Right kidney (tissue), 9 donors: ENCODE data around the gene SCD.
"Not testable (repeated sequence)": the region's sequence is repeated elsewhere in the genome, so short reads cannot be mapped to it uniquely, and the experiment has no call there.

Experiments
- DNase-seq: peaks from one replicate; pipeline ENCODE4 v3.0.0-alpha.2; 2016
- long read RNA-seq, 8 donors: transcript quantifications; one replicate each; lab custom pipeline, GENCODE V29; 2026

SCD gene
- long read RNA-seq, donor 1, full-length matches to known transcripts, result 2 of 2 reads
- long read RNA-seq, donor 1, partial matches to known transcripts, result 0 of 2 reads
- long read RNA-seq, donor 1, other reads (novel, unspliced or antisense), result 0 of 2 reads
- long read RNA-seq, donor 2, full-length matches to known transcripts, result 1 of 1 reads
- long read RNA-seq, donor 2, partial matches to known transcripts, result 0 of 1 reads
- long read RNA-seq, donor 2, other reads (novel, unspliced or antisense), result 0 of 1 reads
- long read RNA-seq, donor 3, full-length matches to known transcripts, result 12 of 12 reads
- long read RNA-seq, donor 3, partial matches to known transcripts, result 0 of 12 reads
- long read RNA-seq, donor 3, other reads (novel, unspliced or antisense), result 0 of 12 reads
- long read RNA-seq, donor 4, full-length matches to known transcripts, result 2 of 2 reads
- long read RNA-seq, donor 4, partial matches to known transcripts, result 0 of 2 reads
- long read RNA-seq, donor 4, other reads (novel, unspliced or antisense), result 0 of 2 reads
- long read RNA-seq, donor 5, full-length matches to known transcripts, result 4 of 4 reads
- long read RNA-seq, donor 5, partial matches to known transcripts, result 0 of 4 reads
- long read RNA-seq, donor 5, other reads (novel, unspliced or antisense), result 0 of 4 reads
- long read RNA-seq, donor 6, full-length matches to known transcripts, result 6 of 11 reads
- long read RNA-seq, donor 6, partial matches to known transcripts, result 5 of 11 reads
- long read RNA-seq, donor 6, other reads (novel, unspliced or antisense), result 0 of 11 reads
- long read RNA-seq, donor 7, full-length matches to known transcripts, result 8 of 22 reads
- long read RNA-seq, donor 7, partial matches to known transcripts, result 14 of 22 reads
- long read RNA-seq, donor 7, other reads (novel, unspliced or antisense), result 0 of 22 reads
- long read RNA-seq, donor 8, full-length matches to known transcripts, result 7 of 7 reads
- long read RNA-seq, donor 8, partial matches to known transcripts, result 0 of 7 reads
- long read RNA-seq, donor 8, other reads (novel, unspliced or antisense), result 0 of 7 reads

- peak; percentile 86 for DNase-seq
These were observed at the start of gene SCD for GRCh38 chr10:100346765-100347567. SCD (plus strand) TSS chr10:100347233; CDS start chr10:100347505, 272 bp downstream.

DNA sequence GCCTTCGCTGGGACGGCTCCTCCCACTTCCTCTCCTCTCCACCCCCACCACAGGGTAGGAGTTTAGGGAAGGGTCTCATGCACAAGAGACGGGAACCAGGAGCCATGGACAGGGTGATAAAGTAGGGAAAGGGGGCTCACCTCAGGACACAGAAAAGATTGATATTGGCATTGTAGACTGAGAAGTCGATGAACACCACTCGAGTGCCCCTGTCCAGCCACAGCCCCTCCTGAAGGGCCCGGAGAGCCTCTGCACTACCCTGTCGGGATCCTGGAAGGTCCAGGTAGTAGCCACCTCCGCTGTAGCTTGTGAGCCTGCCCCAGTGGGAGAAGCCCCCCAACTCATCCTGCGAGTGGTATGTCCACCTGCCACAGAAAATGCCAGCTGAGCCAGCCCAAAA lies 49.8 kb upstream of the SCD start:
- no peak for DNase-seq

GRCh38 chr10:100301123-100301522 lies 45.9 kb upstream of the SCD start:
- DNase-seq, result not testable (repeated sequence)

GRCh38 chr10:100303724-100304319 lies 43.2 kb upstream of the SCD start:
- no peak for DNase-seq

DNA sequence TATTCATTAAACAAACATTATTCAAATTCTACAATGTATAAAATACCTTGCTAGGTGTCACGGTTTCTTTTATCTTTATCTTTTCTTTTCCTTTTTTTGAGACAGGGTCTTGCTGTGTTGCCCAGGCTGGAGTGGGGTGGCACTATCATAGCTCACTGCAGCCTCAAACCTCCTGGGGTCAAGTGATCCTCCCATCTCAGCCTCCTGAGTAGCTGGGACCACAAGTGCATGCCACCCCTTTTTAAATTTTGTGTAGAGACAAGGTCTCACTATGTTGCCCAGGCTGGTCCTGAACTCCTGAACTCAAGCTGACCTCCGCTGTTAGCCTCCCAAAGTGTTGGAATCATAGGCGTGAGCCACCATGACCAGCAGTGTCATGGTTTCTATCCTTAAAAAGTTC lies 42.6 kb upstream of the SCD start:
- no peak for DNase-seq

DNA sequence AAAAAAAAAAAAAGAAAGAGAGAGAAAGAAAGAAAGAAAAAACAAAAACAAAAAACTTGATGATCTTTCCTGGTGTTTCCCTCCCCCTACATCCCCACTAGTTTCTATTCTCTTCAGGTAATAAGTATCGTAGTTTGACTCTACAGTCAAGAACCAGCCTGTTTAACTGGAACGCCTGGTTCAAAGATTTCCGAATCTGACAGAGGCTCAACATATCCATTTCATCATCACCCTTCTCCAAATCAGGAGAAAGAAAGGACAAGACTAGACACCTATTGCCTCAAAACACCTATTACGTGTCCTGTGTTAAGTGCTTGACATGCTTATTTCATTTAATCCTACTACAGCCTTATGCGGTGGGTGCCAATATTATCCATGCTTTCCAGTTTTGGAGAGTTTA lies 40.2 kb upstream of the SCD start:
- DNase-seq, result no peak

DNA sequence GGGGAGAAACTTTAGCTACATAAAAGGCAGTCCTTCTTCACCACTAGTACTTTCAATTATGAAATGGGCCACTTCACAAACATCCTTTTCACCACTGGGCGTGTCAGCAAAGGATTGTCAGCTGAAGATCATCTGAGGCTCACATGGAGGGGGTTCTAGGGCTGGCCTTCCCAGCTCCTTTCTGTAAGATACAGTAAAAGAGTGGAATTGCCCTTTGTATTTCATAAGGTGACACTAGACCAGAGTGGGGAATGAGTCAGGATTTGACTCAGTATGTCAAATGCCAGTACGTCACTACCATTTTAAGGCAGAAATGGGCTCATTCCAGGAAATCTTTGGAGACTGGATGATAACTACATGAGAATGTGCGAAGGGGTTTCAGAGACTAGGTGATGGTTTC lies 39.3 kb upstream of the SCD start:
- no peak for DNase-seq

DNA sequence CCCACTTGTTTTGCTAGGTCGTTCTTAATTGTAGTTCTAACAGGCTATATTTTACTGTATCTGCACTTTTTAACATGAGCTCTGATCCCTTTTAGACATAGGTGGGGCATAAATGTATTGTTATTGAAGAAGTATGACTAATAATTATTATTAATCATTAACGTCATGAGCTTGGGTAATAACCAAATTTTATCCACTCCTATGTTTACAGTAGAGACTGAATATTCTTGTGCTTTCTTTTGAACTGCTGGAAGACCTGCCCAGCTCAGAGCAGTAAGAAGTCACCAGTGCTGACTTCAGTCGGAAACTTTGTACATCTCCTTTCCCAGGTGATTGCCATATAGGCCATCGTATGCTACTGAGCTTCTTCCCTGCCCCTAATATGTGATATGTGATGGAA lies 35.7 kb upstream of the SCD start:
- no peak for DNase-seq

DNA sequence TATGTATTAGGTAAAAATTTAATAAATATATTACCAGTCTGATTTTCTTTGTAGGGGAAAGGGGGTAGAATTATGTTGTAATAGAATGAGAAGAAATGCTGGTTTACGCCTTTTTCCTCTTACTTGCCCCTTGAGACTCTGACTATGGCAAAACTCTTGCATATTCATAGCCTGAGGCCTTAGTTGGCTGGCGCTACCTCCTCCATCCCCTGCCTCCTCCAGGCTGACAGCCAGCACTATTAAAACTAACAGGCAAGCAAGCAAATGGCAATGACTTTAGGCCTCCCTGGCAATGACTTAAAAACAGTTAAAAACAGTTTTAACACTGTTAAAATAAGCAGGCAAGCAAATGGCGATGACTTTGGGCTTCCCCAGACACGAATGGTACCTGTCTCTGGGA lies 31.4 kb upstream of the SCD start:
- DNase-seq, result no peak

- DNase-seq, result no peak
These were observed 28.8 kb upstream of the SCD start for GRCh38 chr10:100318207-100318606.

GRCh38 chr10:100319707-100320402 lies 27.2 kb upstream of the SCD start:
- DNase-seq, result no peak

- DNase-seq, result no peak
These were observed 21.9 kb upstream of the SCD start for GRCh38 chr10:100325158-100325557.

DNA sequence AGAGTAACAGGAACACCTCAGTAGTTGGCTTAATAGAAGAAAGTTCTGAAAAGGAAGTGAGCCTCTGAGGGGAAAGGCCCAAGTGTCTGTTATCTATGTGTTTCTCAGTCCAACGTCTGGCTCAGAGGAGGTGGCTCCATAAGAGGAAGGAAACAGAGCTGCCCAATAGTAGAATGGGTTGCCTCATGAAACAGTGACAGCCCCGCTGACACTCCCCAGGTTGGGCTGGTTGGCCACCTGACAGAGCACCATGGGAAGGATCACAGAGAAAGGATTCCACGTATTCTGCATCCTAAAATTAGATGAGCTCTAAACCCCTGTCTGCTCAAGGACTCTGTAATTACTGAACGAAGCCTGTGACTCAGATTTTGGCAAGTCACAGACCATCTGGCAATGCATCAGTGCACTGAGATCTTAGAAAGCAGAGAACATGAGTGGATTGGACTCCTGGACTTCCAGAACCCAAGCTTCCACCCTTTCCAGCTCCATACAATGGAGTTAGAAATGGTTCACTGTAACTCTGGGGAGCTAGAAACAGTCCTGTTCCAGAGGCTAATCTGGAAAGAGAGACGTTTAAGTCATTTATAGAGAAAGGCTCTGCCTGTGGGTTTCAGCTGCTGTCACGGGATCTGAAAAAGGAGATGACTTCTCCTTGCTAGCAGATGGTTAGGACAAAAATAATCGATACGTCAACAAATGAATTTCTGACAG lies 19.9 kb upstream of the SCD start:
- no peak for DNase-seq

GRCh38 chr10:100327718-100328009 lies 19.4 kb upstream of the SCD start:
- no peak for DNase-seq

DNA sequence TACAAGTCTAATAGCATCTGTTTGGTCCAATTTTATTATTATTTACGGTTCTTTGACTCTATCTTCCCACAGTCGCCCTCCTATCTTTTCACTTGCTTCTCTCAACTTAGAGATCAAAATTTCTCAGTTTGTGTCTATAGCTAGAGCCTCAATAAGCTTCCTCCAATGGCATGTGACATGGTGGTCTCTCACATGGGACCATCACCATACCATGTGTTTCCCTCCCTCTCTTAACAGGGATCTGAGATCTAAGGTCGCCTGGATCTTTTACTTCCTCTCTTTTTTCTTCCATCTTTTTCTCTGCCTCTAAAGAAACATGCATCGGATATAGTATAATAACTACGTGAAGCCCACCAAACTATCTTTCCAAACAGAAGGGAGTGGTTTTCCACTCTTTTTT lies 18.8 kb upstream of the SCD start:
- DNase-seq, result no peak

- DNase-seq, result no peak
These were observed 17.0 kb upstream of the SCD start, which contains the start of gene PKD2L1 for GRCh38 chr10:100330079-100330478. PKD2L1 (minus strand) TSS chr10:100330228; CDS start chr10:100330103, 125 bp downstream.

GRCh38 chr10:100333106-100333505 lies 13.9 kb upstream of the SCD start:
- DNase-seq, result no peak

GRCh38 chr10:100333661-100334440 lies 13.2 kb upstream of the SCD start:
- no peak for DNase-seq

DNA sequence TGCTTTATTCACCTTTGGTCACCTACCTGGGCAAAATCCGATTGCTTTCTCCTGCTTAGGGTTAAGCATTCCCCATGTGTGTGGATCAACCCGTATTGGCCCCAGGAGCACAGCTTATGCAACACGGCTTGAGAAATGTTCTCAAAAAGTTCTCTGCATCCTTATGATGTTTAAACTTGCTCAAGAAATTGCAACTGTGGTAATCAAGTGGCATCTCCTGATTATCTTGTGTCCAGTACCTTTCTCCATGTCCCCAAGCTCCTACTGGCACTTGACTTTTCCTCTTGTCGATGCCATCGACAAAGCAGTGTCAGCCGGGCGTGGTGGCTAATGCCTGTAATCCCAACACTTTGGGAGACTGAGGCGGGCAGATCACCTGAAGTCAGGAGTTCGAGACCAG lies 12.3 kb upstream of the SCD start:
- no peak for DNase-seq
